ENCODE data around the gene ST7.

ST7 gene

DNA sequence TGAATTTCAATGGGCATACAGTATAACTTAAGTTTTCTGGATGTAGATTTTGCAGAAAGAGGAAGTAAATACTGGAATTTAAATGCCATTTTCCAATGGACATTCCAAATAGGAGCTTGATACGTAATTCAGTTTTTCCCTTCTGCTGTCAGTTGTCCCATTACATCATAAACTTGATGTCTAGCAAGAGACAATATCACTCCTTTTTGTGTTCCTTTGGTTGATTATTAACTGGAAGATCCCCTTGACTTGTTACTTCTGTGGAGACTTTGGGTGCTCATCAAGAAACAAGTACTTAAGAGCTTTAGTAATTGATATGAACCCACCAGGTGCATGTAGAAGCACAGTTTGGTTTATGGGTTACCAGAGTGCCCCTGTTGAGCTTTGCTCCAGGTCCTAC is 116.1 kb downstream of the ST7 start:
- no peak for DNase-seq

DNA sequence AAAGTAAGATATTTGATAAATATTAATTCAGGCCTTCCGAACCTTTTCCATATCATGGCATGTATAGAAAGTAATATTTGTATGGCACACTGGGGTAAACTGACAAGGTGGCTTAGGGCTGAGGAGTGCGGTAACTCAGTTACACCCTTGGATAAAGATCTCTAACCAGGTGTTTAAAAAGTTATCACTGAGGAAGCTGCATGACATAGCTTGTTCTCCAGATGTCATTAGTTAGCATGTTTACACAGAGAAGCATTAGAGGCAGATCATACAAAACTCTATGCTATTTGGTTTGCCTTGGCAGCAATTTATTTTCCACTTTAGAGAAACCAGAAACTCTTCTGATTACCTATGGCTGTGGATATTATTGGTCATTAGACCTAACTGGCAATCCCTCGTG is 118.2 kb downstream of the ST7 start:
- no peak for DNase-seq

- peak in 1 of 2 donors; percentile 73 for DNase-seq
Observed at GRCh38 chr7:117072620-117073118, 119.4 kb downstream of the ST7 start.

- no peak for DNase-seq
Observed at GRCh38 chr7:117074378-117074777, 121.1 kb downstream of the ST7 start.

DNA sequence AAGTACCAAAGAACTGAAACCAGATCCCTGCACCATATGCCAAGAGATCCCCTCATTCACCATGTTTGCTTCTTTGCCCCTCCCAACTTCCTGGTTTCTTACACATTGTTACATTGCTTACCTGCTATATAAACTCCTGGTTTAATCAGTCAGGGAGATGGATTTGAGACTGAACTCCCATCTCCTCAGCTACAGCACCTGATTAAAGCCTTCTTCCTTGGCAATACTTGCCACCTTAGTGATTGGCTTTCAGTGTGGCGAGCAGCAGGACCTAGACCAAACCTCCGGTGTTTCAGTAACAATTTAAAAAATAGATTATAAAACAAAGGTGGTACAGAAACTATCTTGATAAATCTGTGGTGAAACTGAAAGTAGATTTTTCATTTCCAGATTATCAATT is 122.6 kb downstream of the ST7 start:
- DNase-seq = no peak

DNA sequence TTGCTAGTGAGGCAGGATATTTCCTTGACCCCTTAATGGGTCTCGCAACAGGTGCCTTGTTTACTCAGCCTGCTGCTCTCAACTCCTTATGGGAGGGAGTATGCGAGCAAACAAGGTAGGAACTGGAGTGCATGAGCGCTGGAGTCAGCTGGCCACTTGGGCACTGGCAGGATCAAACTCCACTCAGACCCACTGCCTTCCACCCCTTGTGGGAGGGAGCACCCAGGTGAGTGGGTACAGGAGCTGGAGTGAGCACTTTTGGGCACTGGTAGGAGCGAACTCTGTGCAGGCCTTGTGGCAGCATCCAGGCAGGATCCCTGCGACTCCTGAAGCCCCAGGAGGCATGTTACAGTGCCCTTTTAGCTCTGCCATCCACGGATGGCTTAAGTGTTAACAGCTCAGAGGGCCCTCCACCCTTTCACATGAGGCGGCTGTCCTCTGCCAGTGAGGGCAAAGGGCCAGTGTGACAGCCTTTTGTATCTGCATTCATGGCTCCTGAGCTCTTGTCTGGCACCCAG is 123.2 kb downstream of the ST7 start:
- DNase-seq = no peak

GRCh38 chr7:117077658-117078057 is 124.4 kb downstream of the ST7 start:
- no peak for DNase-seq

DNA sequence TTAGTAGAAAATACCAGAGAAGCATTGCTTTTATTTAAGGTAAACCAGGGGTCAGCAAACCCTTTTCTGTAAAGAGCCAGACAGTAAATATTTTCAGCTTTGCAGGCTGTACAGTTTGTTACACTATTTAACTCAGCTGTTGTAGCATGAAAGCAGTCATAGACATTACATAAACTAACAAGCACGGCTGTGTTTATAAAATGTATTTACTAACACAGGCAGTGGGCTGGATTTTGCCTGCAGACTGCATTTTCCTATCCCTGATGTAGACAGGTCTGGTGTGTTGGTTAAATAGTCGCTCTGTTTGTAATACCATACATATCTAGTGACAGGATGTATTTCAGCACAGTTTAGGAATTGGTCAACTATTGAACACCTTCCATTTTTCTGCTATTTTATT is 129.3 kb downstream of the ST7 start:
- no peak for DNase-seq

DNA sequence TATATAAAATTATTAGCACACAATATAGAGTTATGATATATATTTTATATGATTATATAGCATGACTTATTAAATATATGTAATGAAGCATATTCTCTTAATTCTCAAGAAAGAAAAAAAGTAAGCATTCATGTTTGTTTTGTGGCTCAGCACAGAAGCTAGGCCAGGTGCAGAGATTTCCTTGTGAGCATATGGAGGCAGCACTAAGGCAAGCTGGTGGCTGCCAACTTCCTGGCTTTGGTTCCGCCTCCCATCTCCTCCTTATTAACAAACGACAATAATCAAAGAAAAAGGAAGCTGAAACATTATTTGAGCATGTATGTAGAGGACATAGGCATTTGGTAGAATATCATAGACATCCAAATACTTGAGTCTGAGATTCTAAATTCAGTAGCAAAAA is 130.3 kb downstream of the ST7 start:
- DNase-seq = no peak

DNA sequence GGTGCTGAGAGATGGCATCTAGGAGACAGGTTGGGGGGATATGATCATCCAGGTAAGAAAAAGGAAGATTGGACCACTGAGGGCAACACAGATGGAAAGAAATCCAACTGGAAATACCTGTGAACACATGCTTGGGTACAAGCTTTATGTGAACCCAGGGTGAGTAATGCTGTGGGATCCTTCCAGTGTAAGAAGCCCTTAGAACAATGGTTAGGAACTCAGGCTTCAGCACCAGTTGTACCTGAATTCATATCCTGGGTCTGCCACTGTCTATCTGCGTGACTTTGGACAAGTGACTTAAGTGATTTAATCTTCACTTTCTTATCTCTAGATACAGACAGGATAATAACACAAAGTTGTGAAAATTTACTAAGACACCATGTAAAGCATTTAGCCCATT is 131.0 kb downstream of the ST7 start:
- no peak for DNase-seq

GRCh38 chr7:117085275-117085674 is 132.0 kb downstream of the ST7 start:
- DNase-seq = no peak

GRCh38 chr7:117085769-117086463 is 132.6 kb downstream of the ST7 start:
- no peak for DNase-seq

- no peak for DNase-seq
Observed at GRCh38 chr7:117086788-117087187, 133.5 kb downstream of the ST7 start.

- peak in 1 of 2 donors; percentile 24 for DNase-seq
Observed at GRCh38 chr7:117087639-117088396, 134.5 kb downstream of the ST7 start.

GRCh38 chr7:117088623-117089194 is 135.4 kb downstream of the ST7 start:
- DNase-seq = no peak

DNA sequence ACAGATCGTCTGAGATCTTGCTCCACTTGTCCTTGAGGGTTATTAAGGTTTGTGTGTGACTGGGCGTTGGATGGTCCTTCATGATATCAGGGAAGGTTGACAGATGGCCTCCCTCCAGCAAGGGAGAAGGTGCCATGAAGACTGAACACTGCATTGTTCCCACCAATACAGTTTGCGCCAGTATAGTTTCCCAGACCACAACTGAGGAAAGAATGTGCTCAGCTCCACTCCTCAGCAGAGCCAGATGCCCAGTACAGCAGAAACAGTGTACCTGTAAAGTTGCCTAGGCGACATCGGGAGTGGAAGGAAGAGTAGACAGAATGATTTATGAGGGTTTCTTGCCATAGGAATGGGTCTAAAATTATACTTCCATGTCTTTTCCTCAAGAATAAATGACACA is 137.5 kb downstream of the ST7 start:
- DNase-seq = no peak

DNA sequence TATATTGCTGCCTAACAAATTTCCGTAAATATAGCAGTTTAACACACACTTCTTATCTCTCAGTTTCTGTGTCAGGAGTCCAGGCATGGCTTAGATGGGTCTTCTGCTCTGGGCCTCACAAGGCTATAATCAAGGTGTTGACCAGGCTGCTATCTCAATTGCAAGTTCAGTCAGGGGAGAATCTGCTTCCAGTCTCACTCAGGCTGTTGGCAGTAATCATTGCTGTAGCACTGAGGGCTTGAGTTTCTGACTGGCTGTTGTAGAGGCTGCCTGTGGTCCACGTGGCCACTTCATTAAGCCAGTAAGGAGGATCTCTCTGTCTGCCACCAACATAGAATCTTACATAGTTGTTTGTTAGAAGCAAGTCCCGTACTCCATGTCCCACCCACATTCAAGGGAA is 138.4 kb downstream of the ST7 start:
- no peak for DNase-seq

DNA sequence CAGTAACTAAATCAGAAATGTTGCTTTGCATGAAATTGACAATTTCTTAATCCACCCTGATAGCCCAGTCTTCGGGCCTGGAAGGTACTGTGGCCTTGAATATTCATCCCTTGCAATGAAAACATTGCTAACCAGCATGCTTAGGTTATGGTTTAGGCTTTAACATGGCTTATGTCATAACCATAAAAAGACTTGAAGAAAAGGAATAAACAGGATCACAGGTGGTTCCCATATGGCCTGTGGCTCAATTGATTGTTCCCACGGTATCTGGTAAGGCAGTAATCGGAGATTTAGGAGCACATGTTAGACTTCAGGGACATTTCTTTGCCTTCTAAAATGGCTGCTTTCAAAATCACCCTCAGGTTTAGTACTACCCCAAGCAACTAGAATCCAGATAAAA is 139.5 kb downstream of the ST7 start:
- no peak for DNase-seq

DNA sequence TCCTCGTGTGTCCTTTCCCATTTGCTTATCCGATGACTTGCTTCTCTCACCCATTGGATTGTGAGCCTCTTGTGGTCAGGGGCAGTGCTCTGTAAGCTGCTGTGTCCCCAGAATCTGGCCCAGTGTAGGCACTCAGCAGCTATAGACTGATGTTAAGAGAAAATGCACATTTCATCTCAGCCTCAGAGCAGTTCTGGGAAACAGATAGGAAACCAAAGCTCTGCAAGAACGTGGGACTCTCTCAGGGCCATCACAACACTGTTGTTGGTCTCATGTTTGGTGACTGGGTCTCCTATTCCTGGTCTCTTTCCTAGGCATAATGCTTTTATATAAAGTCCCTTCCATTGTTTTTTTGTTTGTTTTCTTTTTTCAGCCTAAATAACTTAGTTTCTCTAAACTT is 141.2 kb downstream of the ST7 start:
- DNase-seq = no peak

DNA sequence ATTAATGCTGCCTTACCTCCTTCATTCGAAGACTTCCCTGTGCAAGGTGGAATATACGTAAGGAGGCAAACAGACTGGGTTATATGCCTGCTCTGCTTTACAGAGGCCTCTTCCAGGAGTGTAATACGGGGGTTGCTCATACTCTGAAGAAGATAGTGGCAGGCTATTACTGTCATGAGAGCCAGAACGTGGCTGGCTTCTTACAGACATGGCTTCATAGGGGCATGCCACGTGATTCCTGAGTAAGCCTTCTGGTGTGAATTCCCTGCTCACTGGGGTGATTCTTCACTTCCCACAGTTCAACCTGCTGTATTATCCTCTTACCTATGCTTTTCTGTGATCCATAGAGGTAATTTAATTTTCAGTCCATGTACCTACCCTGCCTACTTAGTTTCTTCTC is 141.8 kb downstream of the ST7 start:
- DNase-seq = no peak

DNA sequence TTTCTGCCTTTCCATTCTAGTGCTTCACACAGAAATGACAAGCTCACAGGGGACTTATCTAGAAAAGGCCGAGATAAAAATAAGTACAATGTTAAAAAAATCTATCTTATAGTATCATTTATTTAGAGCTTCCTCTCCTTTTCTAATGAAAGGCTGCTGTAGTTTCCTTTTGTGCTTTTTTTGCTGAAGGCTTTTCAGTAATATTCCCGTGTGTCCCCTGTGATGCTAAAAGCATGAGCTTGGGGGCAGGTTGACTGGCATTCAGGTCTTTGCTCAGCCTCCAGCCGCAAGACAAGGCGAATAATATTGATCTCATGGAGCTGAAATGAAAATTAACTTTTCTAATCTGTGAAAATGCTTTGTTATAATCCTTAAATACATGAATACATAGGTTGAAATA is 143.0 kb downstream of the ST7 start:
- no peak for DNase-seq

DNA sequence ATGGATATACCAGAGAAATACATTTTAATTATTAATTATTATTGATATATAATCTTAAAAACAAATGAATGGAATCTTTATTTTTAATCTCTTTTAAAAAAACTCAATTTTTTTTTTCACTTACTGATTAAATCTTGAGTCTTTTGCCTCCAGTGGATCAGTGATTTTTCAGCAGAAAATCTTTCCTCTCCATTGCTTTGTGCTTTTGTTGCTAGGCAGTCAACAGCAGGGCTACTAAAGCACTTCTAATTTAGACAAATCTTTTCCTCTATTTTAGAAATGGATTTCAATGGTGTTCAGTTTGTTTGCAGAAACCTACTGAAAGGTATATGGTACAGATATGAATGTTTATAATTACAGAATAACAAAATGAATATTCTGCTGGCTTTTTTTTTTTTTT is 143.6 kb downstream of the ST7 start:
- no peak for DNase-seq

- no peak for DNase-seq
Observed at GRCh38 chr7:117097860-117098259, 144.6 kb downstream of the ST7 start.

GRCh38 chr7:117098457-117098856 is 145.2 kb downstream of the ST7 start:
- DNase-seq = no peak
